Peyer's patch (tissue), 4 donors: ENCODE data around the gene NOP53. TPM values are rescaled to one million over a fixed set of nuclear protein-coding genes. Genes with fewer than 3 reads are reported as not detected.
"Not testable (repeated sequence)": the region's sequence is repeated elsewhere in the genome, so short reads cannot be mapped to it uniquely, and the experiment has no call there.

Experiments
- DNase-seq, 3 donors: peaks; one replicate each; pipeline ENCODE4 v3.0.0-alpha.2; 2017 to 2019
- H3K27ac ChIP-seq, 4 donors: fragments of 200-600 bp; sonication (generic); one replicate each; pipeline ENCODE4 v1.5.1; 2016 to 2019
- H3K27me3 ChIP-seq, 2 donors: fragments of 200-600 bp; sonication (generic); one replicate each; pipeline ENCODE4 v1.5.1; 2019
- H3K36me3 ChIP-seq, 3 donors: fragments of 200-600 bp; sonication (generic); one replicate each; pipeline ENCODE4 v1.5.1; 2016 to 2019
- H3K4me1 ChIP-seq, 4 donors: fragments of 200-600 bp; sonication (generic); one replicate each; pipeline ENCODE4 v1.5.1; 2016 to 2019
- H3K4me3 ChIP-seq, 4 donors: fragments of 200-600 bp; sonication (generic); 1 replicate in 3 of 4; 2 replicates in 1 of 4; pipeline ENCODE4 v1.5.1; 2016 to 2019; ENCODE audit warnings: mild to moderate bottlenecking in 1 of 4
- H3K9me3 ChIP-seq, 4 donors: fragments of 200-600 bp; sonication (generic); one replicate each; pipeline ENCODE4 v1.5.1; 2016 to 2019; ENCODE audit warnings: mild to moderate bottlenecking in 1 of 4
- POLR2A ChIP-seq, 2 donors: fragments of 450-650 bp; IDR thresholded peaks; one replicate each; pipeline ENCODE4 v1.5.1; 2017; ENCODE audit warnings: antibody characterized with exemption in 2 of 2, mild to moderate bottlenecking in 2 of 2, moderate library complexity in 2 of 2
- total RNA-seq, 4 donors: library from RNA; depleted of rRNA; stranded (reverse); fragments of >200 nt; gene quantifications; one replicate each; pipeline ENCODE4 v1.1.0, GENCODE V29; 2016
- TF ChIP-seq, protein P1 (sequence below), 6 experiments: fragments of 450-650 bp in 4 of 6; fragments of 200-600 bp in 2 of 6; sonication (generic) in 1 of 6; IDR thresholded peaks; one replicate each; pipeline ENCODE4 v1.5.1; 2017 to 2019; ENCODE audit warnings: antibody characterized with exemption in 6 of 6, mild to moderate bottlenecking in 3 of 6, moderate library complexity in 1 of 6

The NOP53 gene
- total RNA-seq, 4 donors from 2014 or later, result 86.2 to 179 (median 159) TPM

- no peak overlapping the region for H3K4me3 ChIP-seq
- no peaks in the 10 kb centered on the region for H3K36me3 ChIP-seq
- H3K27me3 ChIP-seq, result no peaks in the 10 kb centered on the region
- no peak for DNase-seq
- H3K4me1 ChIP-seq, result peaks cover 0 to 30% (median 0%) of the 10 kb centered on the region in 4 donors
- H3K9me3 ChIP-seq, result no peaks in the 10 kb centered on the region
- TF ChIP-seq POLR2A (IDR thresholded peaks at IDR 0.05), result no peak
- TF ChIP-seq, protein P1, sequence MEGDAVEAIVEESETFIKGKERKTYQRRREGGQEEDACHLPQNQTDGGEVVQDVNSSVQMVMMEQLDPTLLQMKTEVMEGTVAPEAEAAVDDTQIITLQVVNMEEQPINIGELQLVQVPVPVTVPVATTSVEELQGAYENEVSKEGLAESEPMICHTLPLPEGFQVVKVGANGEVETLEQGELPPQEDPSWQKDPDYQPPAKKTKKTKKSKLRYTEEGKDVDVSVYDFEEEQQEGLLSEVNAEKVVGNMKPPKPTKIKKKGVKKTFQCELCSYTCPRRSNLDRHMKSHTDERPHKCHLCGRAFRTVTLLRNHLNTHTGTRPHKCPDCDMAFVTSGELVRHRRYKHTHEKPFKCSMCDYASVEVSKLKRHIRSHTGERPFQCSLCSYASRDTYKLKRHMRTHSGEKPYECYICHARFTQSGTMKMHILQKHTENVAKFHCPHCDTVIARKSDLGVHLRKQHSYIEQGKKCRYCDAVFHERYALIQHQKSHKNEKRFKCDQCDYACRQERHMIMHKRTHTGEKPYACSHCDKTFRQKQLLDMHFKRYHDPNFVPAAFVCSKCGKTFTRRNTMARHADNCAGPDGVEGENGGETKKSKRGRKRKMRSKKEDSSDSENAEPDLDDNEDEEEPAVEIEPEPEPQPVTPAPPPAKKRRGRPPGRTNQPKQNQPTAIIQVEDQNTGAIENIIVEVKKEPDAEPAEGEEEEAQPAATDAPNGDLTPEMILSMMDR (IDR thresholded peaks at IDR 0.05), result no peak
- H3K27ac ChIP-seq, result peak overlapping the region in 2 of 4 donors; percentile 25 to 42
Measured at GRCh38 chr19:47725759-47726401, 19.5 kb upstream of the NOP53 start.

DNA sequence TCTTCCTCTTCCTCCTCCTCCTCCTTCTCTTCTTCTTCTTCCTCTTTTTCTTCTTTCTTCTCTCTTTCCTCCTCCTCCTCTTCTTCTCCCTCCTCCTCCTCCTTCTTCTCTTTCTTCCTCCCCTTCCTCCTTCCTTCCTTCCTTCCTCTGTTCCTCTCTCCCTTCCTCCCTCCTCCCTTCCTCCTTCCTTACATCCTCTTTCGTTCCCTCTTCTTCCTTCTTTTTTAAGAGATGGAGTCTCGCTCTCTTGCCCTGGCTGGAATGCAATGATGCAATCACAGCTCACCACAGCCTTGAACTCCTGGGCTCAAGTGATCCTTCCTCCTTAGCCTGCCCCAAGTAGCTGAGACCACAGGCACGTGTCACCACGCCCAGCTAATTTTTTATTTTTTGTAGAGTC lies 18.9 kb upstream of the NOP53 start:
- Histone ChIP-seq H3K4me3 (no peak overlapping the region), H3K27ac (peak overlapping the region in 2 of 4 donors; percentile 25 to 39), H3K36me3 (no peaks in the 10 kb centered on the region), H3K9me3 (no peaks in the 10 kb centered on the region), H3K4me1 (peaks cover 0 to 30% (median 0%) of the 10 kb centered on the region in 4 donors), H3K27me3 (no peaks in the 10 kb centered on the region)
- TF ChIP-seq, protein P1 (IDR thresholded peaks at IDR 0.05), result no peak
- no peak for TF ChIP-seq POLR2A (IDR thresholded peaks at IDR 0.05)
- no peak for DNase-seq

DNA sequence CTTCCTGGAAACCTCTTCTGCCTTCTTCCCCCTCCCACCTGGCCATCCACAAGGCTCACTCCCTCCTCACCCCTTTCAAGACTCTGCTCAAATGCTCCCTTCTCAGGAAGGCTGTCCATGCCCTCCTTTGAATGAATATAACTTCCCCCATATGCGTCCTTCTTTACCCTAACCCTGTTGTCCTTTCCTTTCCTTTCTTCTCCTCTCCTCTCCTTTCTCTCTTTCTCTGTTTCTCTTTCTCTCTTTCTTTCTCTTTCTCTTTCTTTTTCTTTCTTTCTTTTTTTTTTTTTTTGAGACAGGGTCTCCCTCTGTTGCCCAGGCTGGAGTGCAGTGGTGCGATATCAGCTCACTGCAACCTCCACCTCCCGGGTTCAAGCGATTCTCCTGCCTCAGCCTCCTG lies 17.1 kb upstream of the NOP53 start:
- Histone ChIP-seq H3K4me1 (peaks cover 0 to 23% (median 0%) of the 10 kb centered on the region in 4 donors), H3K27ac (peak overlapping the region in 1 of 4 donors; percentile 74)
- not testable (repeated sequence) for H3K9me3 ChIP-seq, H3K27me3 ChIP-seq, DNase-seq, H3K36me3 ChIP-seq, H3K4me3 ChIP-seq

DNA sequence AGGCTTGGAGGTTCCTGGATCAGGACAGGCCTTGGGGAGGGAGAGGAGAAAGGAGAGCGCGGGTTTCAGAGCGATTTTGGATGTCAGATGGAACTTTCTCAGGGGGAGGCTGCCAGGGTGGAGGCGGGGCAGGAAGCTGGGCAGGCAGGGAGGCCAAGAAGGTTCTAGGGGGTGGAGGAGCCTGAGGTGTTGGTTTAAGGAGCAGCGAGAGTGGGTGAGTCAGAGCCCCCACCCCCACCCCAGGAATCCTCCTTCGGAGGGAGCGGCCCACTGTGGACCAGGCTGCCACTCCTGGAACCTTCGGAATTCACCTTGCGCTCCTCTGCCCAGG lies 15.9 kb upstream of the NOP53 start:
- H3K4me3 ChIP-seq, result no peak overlapping the region
- H3K9me3 ChIP-seq, result no peaks in the 10 kb centered on the region
- H3K27ac ChIP-seq, result peak overlapping the region in 3 of 4 donors; percentile 42 to 74 (median 57)
- no peak for DNase-seq
- peaks cover 0 to 21% (median 0%) of the 10 kb centered on the region in 4 donors for H3K4me1 ChIP-seq
- no peaks in the 10 kb centered on the region for H3K27me3 ChIP-seq
- no peaks in the 10 kb centered on the region for H3K36me3 ChIP-seq
- no peak for TF ChIP-seq POLR2A (IDR thresholded peaks at IDR 0.05)

- peak in 1 of 3 donors; percentile 58 for DNase-seq
- TF ChIP-seq POLR2A (IDR thresholded peaks at IDR 0.05), result no peak
- TF ChIP-seq, protein P1 (IDR thresholded peaks at IDR 0.05), result no peak
- H3K27me3 ChIP-seq, result no peaks in the 10 kb centered on the region
- H3K9me3 ChIP-seq, result no peaks in the 10 kb centered on the region
- no peaks in the 10 kb centered on the region for H3K36me3 ChIP-seq
- peak overlapping the region; percentile 27 to 74 (median 44) for H3K27ac ChIP-seq
- H3K4me1 ChIP-seq, result peaks cover 0 to 21% (median 0%) of the 10 kb centered on the region in 4 donors
- H3K4me3 ChIP-seq, result peak overlapping the region in 1 of 4 donors; percentile 11
Measured at GRCh38 chr19:47729799-47730520, 15.4 kb upstream of the NOP53 start.

- peak overlapping the region in 2 of 4 donors; percentile 46 to 74 for H3K27ac ChIP-seq
- H3K4me1 ChIP-seq, result peaks cover 0 to 21% (median 0%) of the 10 kb centered on the region in 4 donors
- TF ChIP-seq, protein P1 (IDR thresholded peaks at IDR 0.05), result no peak
- no peak for TF ChIP-seq POLR2A (IDR thresholded peaks at IDR 0.05)
- no peak overlapping the region for H3K4me3 ChIP-seq
- no peaks in the 10 kb centered on the region for H3K9me3 ChIP-seq
- no peaks in the 10 kb centered on the region for H3K36me3 ChIP-seq
- H3K27me3 ChIP-seq, result no peaks in the 10 kb centered on the region
- no peak for DNase-seq
Measured at GRCh38 chr19:47730521-47730889, 14.8 kb upstream of the NOP53 start.
